ENCODE measurements around the gene MAPK7. TPM values are rescaled to one million over a fixed set of nuclear protein-coding genes. Genes with fewer than 3 reads are reported as not detected.

MAPK7 gene
- total RNA-seq, 1 donor from 2014 or later: 44.3 TPM

GRCh38 chr17:19374136-19374535 lies 4.2 kb upstream of the MAPK7 start:
- Mint-ChIP-seq H3K9me3 (no peaks in the 10 kb centered on the region), H3K4me3 (no peak overlapping the region), H3K4me1 (ENCODE audit: unreplicated experiment) (peaks cover 19% of the 10 kb centered on the region), H3K27ac (peak overlapping the region; percentile 51), H3K27me3 (no peaks in the 10 kb centered on the region), H3K36me3 (no peaks in the 10 kb centered on the region)
- TF ChIP-seq CTCF (conservative IDR thresholded peaks at IDR 0.05): no peak
- DNase-seq (ENCODE audit: extremely low spot score, unreplicated experiment): no peak

- H3K9me3 Mint-ChIP-seq: no peaks in the 10 kb centered on the region
- DNase-seq (ENCODE audit: extremely low spot score, unreplicated experiment): no peak
- peaks cover 3% of the 10 kb centered on the region for H3K36me3 Mint-ChIP-seq
- TF ChIP-seq CTCF (conservative IDR thresholded peaks at IDR 0.05): no peak
- H3K4me3 Mint-ChIP-seq: peak overlapping the region; percentile 78
- H3K27ac Mint-ChIP-seq: peak overlapping the region; percentile 40
- peaks cover 32% of the 10 kb centered on the region for H3K4me1 Mint-ChIP-seq (ENCODE audit: unreplicated experiment)
- H3K27me3 Mint-ChIP-seq: no peaks in the 10 kb centered on the region
These were observed 2.6 kb upstream of the MAPK7 start for GRCh38 chr17:19375732-19376131.

GRCh38 chr17:19376811-19377210 lies 1.5 kb upstream of the MAPK7 start:
- no peaks in the 10 kb centered on the region for H3K9me3 Mint-ChIP-seq
- H3K27me3 Mint-ChIP-seq: no peaks in the 10 kb centered on the region
- peak overlapping the region; percentile 99 for H3K27ac Mint-ChIP-seq
- peaks cover 33% of the 10 kb centered on the region for H3K4me1 Mint-ChIP-seq (ENCODE audit: unreplicated experiment)
- no peak for TF ChIP-seq CTCF (conservative IDR thresholded peaks at IDR 0.05)
- H3K36me3 Mint-ChIP-seq: peaks cover 8% of the 10 kb centered on the region
- H3K4me3 Mint-ChIP-seq: peak overlapping the region; percentile 98
- DNase-seq (ENCODE audit: extremely low spot score, unreplicated experiment): no peak

- TF ChIP-seq CTCF (conservative IDR thresholded peaks at IDR 0.05): no peak
- Mint-ChIP-seq H3K36me3 (peaks cover 8% of the 10 kb centered on the region), H3K27ac (peak overlapping the region; percentile 99), H3K9me3 (no peaks in the 10 kb centered on the region), H3K27me3 (no peaks in the 10 kb centered on the region), H3K4me3 (peak overlapping the region; percentile 98), H3K4me1 (ENCODE audit: unreplicated experiment) (peaks cover 33% of the 10 kb centered on the region)
- peak; percentile 99 for DNase-seq (ENCODE audit: extremely low spot score, unreplicated experiment)
These were observed 489 bp upstream of the MAPK7 start for GRCh38 chr17:19377602-19378415.

GRCh38 chr17:19379361-19380065 lies 1.2 kb downstream of the MAPK7 start:
- H3K9me3 Mint-ChIP-seq: no peaks in the 10 kb centered on the region
- peaks cover 13% of the 10 kb centered on the region for H3K36me3 Mint-ChIP-seq
- H3K27ac Mint-ChIP-seq: peak overlapping the region; percentile 99
- no peak for TF ChIP-seq CTCF (conservative IDR thresholded peaks at IDR 0.05)
- no peaks in the 10 kb centered on the region for H3K27me3 Mint-ChIP-seq
- no peak for DNase-seq (ENCODE audit: extremely low spot score, unreplicated experiment)
- H3K4me3 Mint-ChIP-seq: peak overlapping the region; percentile 98
- H3K4me1 Mint-ChIP-seq (ENCODE audit: unreplicated experiment): peaks cover 37% of the 10 kb centered on the region

Data from type B pancreatic cell (in vitro differentiated cells).